Stimulated activated naive B cell treated with anti-CD40 and anti-IgM and Interleukin-4, amounts not matched to agents 10 μg/mL and 1 μg/mL and 100 μg/mL, for 72 hours (primary cell): Measurements from ENCODE around the gene DHRS12.
A peak's percentile ranks its signal among the peaks of the same experiment; 100 is the strongest.

Experiments
- ATAC-seq, 2 donors: fragments of 150-1000 bp; cut with Tn5 transposase; replicated peaks; 2 replicates each; pipeline ENCODE4 v1.10.0; 2021; ENCODE audit warnings: moderate library complexity in 1 of 2
- DNase-seq: peaks from one replicate; pipeline ENCODE4 v3.0.0; 2021
- H3K27ac Mint-ChIP-seq: one replicate; pipeline ENCODE4 v1.8.0; 2022; ENCODE audit warnings: mild to moderate bottlenecking, mixed read lengths
- H3K27me3 Mint-ChIP-seq, 2 donors: one replicate each; pipeline ENCODE4 v1.8.0; 2022; ENCODE audit warnings: mixed read lengths in 2 of 2
- H3K36me3 Mint-ChIP-seq, 2 donors: one replicate each; pipeline ENCODE4 v1.8.0; 2022; ENCODE audit warnings: mixed read lengths in 2 of 2, mild to moderate bottlenecking in 1 of 2
- H3K4me1 Mint-ChIP-seq, 2 donors: one replicate each; pipeline ENCODE4 v1.8.0; 2022; ENCODE audit warnings: mixed read lengths in 2 of 2, mild to moderate bottlenecking in 1 of 2
- H3K4me3 Mint-ChIP-seq, 2 donors: one replicate each; pipeline ENCODE4 v1.8.0; 2022; ENCODE audit warnings: mild to moderate bottlenecking in 2 of 2, mixed read lengths in 2 of 2, moderate library complexity in 1 of 2
- H3K9me3 Mint-ChIP-seq, 2 donors: one replicate each; pipeline ENCODE4 v1.8.0; 2022; ENCODE audit warnings: mixed read lengths in 2 of 2, mild to moderate bottlenecking in 1 of 2

DHRS12 gene, protein sequence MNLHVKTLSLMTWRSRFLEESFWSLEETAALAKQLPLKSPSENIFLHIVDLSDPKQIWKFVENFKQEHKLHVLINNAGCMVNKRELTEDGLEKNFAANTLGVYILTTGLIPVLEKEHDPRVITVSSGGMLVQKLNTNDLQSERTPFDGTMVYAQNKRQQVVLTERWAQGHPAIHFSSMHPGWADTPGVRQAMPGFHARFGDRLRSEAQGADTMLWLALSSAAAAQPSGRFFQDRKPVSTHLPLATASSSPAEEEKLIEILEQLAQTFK

DNA sequence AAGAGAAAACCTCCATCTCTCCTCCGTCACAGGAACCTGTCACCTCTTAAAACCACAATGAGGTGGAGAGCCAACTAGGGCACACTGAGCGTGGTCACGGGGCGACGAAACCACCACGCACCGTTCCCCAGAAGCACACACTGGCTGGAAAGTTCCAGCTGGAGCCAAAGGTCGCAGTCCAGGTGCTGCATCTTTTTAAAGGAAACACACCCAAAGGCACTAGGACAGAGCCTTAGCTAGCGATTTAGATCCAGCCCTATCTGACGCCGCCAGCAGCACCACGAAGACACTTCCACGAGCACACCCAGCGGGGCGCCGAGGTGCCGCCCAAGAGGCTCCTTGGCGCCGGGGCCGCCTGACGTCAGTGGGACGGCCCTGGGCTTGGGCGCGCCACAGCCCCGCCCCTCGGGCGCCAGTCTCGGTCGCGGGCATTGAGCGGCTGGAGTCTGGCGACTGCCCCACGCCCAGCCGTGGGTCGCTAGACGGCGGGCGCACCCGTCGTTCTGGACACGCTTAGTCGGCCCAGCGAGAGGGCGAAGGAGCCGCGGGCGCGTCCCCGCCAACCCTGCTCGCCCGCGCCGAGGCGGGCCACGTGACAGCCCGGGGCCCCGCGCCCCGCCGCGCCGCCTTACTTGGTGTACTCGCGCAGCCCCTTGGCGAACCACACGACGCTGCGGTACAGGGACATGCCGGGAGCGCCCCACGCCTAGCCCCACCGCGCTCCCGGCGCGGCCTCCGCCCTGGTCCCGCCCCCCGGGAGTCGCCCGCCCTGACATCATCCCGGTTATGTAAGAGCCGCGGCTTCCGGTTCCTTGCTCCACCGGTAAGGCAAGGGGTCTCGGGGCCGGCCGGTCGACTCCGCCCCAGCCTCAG, at the start of gene DHRS12:
DHRS12 (minus strand) TSS at position 742 of the 873 bp plus-strand sequence. CDS start 4,504 bp downstream, outside the sequence.
- Mint-ChIP-seq H3K4me3 (peak within 1 kb of the TSS; percentile 93 to 94), H3K27me3 (no peaks in the 10 kb centered on the region), H3K9me3 (no peaks in the 10 kb centered on the region), H3K4me1 (peaks cover 29 to 55% of the 10 kb centered on the region in 2 donors), H3K36me3 (peaks cover 0 to 4% of the 10 kb centered on the region in 2 donors), H3K27ac (peak within 1 kb of the TSS; percentile 99)
- DNase-seq: peak; percentile 79
- peak; percentile 80 to 87 for ATAC-seq

DNA sequence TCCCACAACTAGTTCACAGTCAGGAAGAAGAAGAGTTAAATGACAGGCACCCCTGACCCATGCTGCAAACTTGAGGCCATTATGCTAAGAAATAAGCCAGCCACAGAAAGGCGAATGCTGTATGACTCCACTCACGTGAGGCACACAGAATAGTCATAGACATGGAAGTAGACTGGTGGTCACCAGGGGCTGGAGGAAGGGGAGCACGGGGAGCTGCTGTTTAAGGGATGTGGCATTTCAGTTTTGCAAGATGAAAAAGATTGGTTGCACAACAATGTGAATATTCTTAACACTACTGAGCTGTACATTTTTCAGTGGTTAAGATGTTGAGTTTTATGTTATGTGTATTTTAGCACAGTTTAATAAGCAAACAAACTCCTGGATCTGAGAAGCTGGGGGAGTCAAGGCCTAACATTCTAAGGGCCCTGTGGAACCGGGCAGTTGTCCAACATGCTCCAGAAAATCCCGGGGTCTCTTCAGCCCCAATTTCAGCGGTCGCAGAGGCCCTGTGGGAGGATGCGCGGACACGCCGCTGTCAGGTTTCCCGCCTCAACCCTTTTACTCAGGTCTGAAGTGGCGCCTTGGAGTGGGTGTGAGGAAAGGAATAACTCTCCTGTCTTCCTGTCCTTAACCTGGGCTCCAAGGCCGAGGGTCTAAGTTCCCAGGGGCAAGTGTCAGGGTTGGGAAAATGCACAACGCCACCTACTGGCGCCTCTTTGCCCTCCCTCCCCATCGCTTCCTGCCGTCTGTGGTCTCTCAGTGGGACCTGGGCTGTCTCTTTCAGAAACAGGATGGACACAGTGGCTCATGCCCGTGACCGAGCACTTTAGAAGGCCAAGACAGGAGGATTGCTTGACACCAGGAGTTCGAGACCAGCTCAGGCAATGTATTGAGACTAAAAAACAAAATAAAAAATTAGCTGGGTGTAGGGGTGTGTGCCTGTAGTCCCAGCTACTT, 45.5 kb upstream of the DHRS12 start:
- no peaks in the 10 kb centered on the region for H3K36me3 Mint-ChIP-seq
- H3K9me3 Mint-ChIP-seq: no peaks in the 10 kb centered on the region
- peak overlapping the region; percentile 37 for H3K27ac Mint-ChIP-seq
- H3K4me3 Mint-ChIP-seq: no peak overlapping the region
- H3K27me3 Mint-ChIP-seq: peaks cover 9 to 20% of the 10 kb centered on the region in 2 donors
- DNase-seq: no peak
- ATAC-seq: peak; percentile 61 to 66
- H3K4me1 Mint-ChIP-seq: peaks cover 4 to 9% of the 10 kb centered on the region in 2 donors

DNA sequence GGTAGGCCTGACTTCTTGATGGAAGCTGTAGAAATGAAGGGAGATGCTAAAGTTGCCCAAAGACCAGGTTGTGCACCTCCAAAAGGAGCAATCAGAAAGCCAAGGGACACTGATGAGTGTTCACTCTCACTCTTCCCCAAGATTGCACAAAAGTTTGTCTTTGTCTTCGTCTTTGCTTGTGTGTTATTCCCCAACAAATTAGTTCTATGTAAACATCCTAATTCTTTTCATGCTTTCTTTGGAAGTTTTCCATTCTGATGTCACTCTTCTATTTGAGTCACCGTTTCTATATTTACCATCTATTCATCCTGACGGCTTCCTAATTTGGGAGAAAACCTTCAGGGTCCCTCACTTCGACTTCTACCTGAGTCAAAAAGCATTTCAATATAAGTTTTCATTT, 44.7 kb upstream of the DHRS12 start:
- Mint-ChIP-seq H3K9me3 (no peaks in the 10 kb centered on the region), H3K27ac (no peak overlapping the region), H3K4me3 (no peak overlapping the region), H3K4me1 (peaks cover 4 to 9% of the 10 kb centered on the region in 2 donors), H3K27me3 (peaks cover 11 to 18% of the 10 kb centered on the region in 2 donors), H3K36me3 (no peaks in the 10 kb centered on the region)
- no peak for ATAC-seq
- no peak for DNase-seq

DNA sequence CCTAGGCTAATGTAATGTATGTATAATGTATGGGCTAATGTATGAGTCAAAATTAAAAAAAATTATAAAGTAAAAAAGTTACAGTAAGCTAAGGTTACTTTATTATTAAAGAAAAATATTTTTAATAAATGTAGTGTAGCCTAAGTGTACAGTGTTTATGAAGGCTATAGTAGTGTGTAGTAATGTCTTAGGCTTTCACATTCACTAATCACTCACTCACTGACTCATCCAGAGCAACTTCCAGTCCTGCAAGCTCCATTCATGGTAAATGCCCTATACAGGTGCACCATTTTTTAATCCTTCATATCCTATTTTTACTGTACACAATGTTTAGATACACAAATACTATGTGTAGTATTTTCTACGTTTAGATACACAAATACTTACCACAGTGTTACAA, 42.8 kb upstream of the DHRS12 start:
- H3K27ac Mint-ChIP-seq: no peak overlapping the region
- ATAC-seq: no peak
- peaks cover 4 to 9% of the 10 kb centered on the region in 2 donors for H3K4me1 Mint-ChIP-seq
- no peaks in the 10 kb centered on the region for H3K9me3 Mint-ChIP-seq
- H3K36me3 Mint-ChIP-seq: no peaks in the 10 kb centered on the region
- no peak overlapping the region for H3K4me3 Mint-ChIP-seq
- H3K27me3 Mint-ChIP-seq: peaks cover 11 to 14% of the 10 kb centered on the region in 2 donors
- DNase-seq: no peak

DNA sequence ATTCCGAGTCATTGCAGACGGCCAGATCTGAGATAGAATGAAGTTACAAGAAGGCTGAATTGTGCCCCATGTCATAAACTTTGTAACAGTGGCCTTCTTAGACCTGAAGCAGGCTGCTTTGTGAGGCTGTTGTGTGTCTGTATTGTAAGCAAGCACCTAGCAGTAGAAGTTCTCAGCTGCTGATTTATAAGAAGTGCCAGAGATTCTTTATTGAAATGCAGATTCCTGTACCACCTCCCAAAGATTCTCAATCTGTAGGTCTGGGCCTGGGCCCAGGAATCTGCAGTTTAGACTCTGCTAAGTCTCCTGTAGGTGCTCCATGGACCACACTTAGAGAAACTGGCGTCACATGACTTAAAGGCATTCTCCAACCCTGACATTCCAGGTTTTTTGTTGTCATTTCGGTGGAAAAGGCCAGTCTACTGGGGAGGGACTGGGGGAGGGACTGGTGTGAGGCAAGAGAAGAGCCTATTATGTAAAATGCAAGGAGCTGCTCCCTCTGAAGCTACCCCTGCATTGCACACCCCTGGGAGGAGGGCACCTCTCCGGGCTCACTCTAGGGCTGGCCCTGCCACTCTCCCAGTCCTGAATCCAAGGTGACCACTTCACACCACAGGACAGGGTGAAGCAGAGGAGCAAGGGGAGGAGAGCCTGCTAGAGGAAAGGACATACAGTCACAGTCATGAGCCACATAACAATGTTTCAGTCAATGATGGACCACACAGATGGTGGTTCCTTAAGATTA, 41.8 kb upstream of the DHRS12 start:
- Mint-ChIP-seq H3K9me3 (no peaks in the 10 kb centered on the region), H3K4me3 (no peak overlapping the region), H3K4me1 (peaks cover 4 to 9% of the 10 kb centered on the region in 2 donors), H3K27me3 (peaks cover 10 to 11% of the 10 kb centered on the region in 2 donors), H3K27ac (no peak overlapping the region), H3K36me3 (no peaks in the 10 kb centered on the region)
- no peak for DNase-seq
- no peak for ATAC-seq

DNA sequence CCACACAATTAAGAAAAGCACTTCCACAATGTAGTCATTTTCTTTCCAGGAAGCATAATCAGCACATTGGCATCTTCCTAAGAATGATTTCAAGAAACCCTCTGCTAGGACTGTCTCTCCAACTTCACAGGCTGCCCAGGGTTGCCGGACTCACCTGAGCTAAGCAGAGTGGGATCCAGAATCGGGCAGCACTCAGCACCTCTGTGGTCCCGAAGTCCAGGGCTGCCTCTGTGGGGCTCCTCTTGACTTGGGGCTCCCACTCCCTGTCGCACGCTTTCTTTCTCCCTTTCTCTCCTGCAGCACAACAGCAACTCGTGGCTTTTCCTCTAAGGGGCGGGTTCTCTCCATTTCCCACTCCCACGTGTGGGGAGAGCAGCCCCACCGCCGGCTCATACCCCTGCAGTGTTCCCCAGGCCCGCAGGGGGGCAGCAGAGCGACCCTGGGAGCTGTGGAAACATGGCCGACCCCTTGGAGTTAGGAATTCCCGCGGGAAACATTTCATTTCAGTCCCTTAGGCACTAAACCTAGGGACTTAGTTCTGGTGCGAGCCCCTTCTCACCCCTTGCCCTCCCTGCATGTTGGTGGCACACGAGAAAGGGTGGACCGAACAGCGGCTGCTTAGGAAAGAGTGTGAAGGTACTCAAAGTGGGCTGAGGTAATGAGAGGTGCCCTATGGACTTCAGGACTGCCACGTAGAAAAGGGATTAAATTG, 41.1 kb upstream of the DHRS12 start, which contains the start of gene TMEM272:
TMEM272 (minus strand) TSS at position 316 of the 712 bp plus-strand sequence. CDS start 6,647 bp downstream, outside the sequence.
- Mint-ChIP-seq H3K4me1 (peaks cover 4 to 9% of the 10 kb centered on the region in 2 donors), H3K4me3 (peak within 1 kb of the TSS; percentile 42 to 55), H3K36me3 (no peaks in the 10 kb centered on the region)

DNA sequence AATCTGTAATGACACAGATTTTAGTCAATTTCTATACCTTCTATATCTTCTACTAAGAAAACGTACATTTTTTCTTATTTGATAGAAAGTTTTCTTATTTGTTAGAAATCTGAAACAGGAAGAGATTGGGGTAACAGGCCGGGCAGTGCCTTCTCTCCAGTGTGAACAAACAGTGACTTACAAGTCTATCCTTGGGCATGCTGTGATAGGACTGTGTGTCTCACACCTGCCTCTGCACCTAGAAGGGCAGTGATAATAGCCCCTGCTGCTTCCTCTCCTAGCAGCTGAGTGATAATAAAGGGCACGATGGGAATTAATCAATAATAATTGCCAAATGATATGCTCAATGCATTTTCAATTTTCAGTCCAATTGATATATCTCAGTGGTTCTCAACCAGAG, 39.6 kb upstream of the DHRS12 start:
- ATAC-seq: no peak
- no peak for DNase-seq
- Mint-ChIP-seq H3K4me3 (no peak overlapping the region), H3K36me3 (no peaks in the 10 kb centered on the region), H3K27ac (no peak overlapping the region), H3K9me3 (no peaks in the 10 kb centered on the region), H3K4me1 (peaks cover 1 to 9% of the 10 kb centered on the region in 2 donors), H3K27me3 (peaks cover 10 to 11% of the 10 kb centered on the region in 2 donors)

More for the DNA sequence above, 41.1 kb upstream of the DHRS12 start, which contains the start of gene TMEM272:
- Mint-ChIP-seq H3K27me3 (peaks cover 10 to 11% of the 10 kb centered on the region in 2 donors), H3K27ac (no peak within 1 kb of the TSS), H3K9me3 (no peaks in the 10 kb centered on the region)
- DNase-seq (peak; percentile 25), ATAC-seq (peak; percentile 51 to 66)

DNA sequence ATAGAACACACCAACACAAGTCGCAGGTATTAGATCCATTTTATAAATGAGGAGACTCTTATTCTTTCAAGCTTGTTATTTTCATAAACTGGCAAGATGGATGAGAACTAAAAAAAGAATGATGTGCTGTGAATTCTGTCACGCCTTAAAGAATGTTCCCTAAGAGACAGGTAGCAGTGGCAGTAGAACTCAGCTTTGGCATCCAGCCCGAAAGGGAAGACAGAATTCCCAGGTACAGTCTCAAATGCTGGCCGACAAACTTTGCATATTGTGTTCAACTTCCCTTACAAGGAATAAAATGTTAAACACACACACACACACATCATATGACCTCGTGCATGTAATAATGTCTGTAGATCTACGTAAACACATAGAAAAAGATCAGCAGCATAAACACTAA, 37.8 kb upstream of the DHRS12 start:
- Mint-ChIP-seq H3K27ac (no peak overlapping the region), H3K4me1 (peaks cover 1 to 9% of the 10 kb centered on the region in 2 donors), H3K9me3 (no peaks in the 10 kb centered on the region), H3K27me3 (peaks cover 10 to 11% of the 10 kb centered on the region in 2 donors), H3K36me3 (no peaks in the 10 kb centered on the region), H3K4me3 (no peak overlapping the region)
- ATAC-seq (no peak), DNase-seq (no peak)

DNA sequence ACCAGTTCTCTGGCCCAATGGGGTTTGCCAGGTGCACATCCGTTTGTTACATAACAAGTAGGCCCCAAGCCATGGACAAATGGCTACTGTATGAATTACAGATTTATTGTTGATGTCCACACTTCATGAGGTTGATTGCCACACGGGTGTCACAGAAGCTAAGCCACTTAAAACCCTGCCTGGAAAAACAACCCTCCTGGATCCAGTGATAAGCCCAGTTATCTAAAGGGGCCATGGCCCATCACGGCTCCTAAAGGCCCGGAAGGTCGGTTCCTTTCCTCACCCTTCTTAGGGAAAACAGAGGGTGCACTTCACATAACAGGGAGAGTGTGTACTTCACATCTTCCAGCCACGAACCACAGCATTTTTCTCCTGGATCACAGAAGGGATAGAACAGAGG, 37.0 kb upstream of the DHRS12 start:
- H3K4me1 Mint-ChIP-seq: peaks cover 1 to 9% of the 10 kb centered on the region in 2 donors
- H3K27me3 Mint-ChIP-seq: peaks cover 10 to 11% of the 10 kb centered on the region in 2 donors
- H3K36me3 Mint-ChIP-seq: no peaks in the 10 kb centered on the region
- no peaks in the 10 kb centered on the region for H3K9me3 Mint-ChIP-seq
- no peak overlapping the region for H3K4me3 Mint-ChIP-seq
- no peak for ATAC-seq
- H3K27ac Mint-ChIP-seq: no peak overlapping the region
- DNase-seq: no peak

DNA sequence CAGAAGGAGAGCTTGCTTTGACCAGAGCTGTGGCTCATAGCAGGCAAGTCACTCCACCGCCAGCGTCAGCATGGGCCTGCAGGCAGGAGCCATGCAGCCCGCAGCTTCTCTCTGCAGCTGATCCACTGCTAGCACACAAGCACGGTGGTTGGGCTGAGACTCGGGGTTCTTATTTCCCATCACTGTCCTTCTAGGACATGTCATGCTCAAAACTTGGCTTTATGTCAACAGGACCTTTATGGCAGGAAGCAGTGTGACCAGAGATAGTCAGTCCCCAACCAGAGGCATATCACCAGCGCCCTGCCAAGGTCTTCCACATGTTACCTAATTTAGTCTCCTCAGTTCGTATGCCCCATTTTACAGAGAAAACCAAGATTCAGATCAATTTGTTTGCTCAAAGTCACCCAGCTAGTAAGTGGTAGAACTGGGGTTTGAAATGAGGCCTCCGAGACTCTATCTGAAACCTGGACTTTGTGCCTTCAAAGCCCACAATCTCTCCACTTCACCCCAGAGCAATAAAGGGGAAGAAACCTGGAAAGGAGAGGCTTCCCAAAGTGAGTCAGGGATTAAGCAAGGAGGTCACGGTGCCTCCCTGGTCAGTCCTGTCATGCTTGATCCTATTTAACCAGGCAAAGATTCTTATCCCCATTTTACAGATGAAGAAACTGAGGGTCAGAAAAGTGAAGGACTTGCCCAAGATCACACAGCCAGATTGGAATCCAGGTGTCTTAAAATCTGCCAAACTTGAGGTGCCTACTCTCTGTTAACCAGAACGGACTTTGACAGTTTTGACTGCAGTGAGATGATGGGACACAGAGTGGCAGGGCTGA, 36.0 kb upstream of the DHRS12 start:
- Mint-ChIP-seq H3K9me3 (no peaks in the 10 kb centered on the region), H3K36me3 (no peaks in the 10 kb centered on the region), H3K4me1 (peaks cover 0 to 5% of the 10 kb centered on the region in 2 donors), H3K27me3 (peaks cover 7 to 8% of the 10 kb centered on the region in 2 donors), H3K27ac (no peak overlapping the region), H3K4me3 (no peak overlapping the region)
- ATAC-seq (no peak), DNase-seq (no peak)

DNA sequence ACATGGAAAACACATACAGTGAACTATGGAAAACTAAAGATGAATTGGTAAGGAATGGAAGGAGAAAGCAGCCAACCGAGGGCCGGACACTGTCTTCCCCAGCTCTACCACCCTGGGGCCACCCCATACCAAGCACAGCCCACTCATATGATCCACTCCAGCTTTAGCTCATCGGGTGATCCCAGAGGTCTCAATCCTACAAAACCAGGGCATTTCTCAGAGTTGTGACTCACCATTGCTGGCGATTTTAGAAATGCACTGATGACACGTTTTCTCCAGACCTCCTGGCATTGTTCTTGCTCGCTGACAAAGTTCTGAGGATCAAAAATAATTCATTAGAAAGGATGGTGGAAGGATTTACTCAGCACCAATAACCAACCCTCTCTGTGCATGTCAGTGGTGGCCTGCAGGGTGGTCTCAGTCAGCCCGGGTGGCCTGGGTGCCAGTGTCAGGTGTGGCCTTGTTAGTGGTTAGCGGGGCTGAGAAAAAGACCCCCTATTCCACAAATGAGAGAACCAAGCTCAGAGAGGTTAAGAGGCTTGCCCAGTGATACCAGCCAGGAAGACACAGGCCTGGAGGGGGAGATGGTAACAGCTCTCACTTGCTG, 34.4 kb upstream of the DHRS12 start:
- Mint-ChIP-seq H3K36me3 (no peaks in the 10 kb centered on the region), H3K27me3 (no peaks in the 10 kb centered on the region), H3K4me1 (no peaks in the 10 kb centered on the region), H3K27ac (no peak overlapping the region), H3K4me3 (no peak overlapping the region), H3K9me3 (no peaks in the 10 kb centered on the region)
- DNase-seq: no peak
- ATAC-seq: no peak

DNA sequence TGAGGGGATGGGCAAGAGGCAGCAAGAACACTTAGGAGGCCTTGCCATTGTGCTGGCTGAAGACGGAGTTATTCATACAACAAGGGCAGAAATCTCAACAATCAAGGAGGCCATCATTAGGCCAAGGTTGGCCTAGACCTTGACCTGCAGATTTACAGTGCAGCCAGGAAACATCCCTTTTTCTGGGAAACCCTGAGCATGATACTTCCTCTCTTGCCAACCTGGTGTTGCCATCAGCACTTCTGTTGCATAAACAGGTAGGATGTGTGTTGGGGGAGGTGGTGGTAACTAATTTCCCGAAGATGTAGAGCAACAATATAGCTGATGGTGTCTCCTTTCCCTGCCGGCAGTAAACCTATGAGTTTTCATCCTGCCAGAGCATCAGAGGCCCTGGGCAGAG, 33.1 kb upstream of the DHRS12 start:
- H3K27me3 Mint-ChIP-seq: peaks cover 0 to 8% of the 10 kb centered on the region in 2 donors
- no peak overlapping the region for H3K27ac Mint-ChIP-seq
- no peaks in the 10 kb centered on the region for H3K9me3 Mint-ChIP-seq
- peaks cover 10 to 11% of the 10 kb centered on the region in 2 donors for H3K4me1 Mint-ChIP-seq
- ATAC-seq: no peak
- no peak for DNase-seq
- H3K4me3 Mint-ChIP-seq: no peak overlapping the region
- no peaks in the 10 kb centered on the region for H3K36me3 Mint-ChIP-seq
